Measurements from ENCODE around the gene C1orf226.
A peak's percentile ranks its signal among the peaks of the same experiment; 100 is the strongest.

The C1orf226 gene

GRCh38 chr1:162366149-162366548 lies 15.4 kb upstream of the C1orf226 start:
- DNase-seq (ENCODE audit: low spot score) = no peak

DNA sequence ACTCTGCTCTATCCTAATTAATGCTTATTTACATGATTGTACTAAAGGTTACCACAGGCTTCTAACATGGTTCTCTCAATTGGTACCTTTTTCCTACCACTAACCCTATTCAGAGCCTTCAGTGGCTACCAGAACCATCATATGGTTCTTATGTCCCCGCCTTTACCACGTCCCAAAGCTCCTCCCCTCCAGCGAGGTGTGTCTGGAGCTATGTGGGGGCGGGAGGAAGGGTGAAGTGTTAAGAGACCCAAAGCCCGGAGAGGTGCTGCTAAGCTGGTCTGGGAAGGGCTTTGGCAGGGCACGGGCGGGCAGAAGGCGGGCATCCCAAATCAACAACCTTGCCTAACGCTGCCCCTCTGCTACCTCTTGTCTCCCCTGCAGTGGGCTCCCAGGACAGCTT lies 14.9 kb upstream of the C1orf226 start:
- DNase-seq (ENCODE audit: low spot score) = no peak

DNA sequence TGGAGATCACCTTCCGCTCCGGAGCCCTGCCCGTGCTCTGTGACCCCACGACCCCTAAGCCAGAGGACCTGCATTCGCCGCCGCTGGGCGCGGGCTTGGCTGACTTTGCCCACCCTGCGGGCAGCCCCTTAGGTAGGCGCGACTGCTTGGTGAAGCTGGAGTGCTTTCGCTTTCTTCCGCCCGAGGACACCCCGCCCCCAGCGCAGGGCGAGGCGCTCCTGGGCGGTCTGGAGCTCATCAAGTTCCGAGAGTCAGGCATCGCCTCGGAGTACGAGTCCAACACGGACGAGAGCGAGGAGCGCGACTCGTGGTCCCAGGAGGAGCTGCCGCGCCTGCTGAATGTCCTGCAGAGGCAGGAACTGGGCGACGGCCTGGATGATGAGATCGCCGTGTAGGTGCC lies 14.5 kb upstream of the C1orf226 start:
- peak; percentile 45 for DNase-seq (ENCODE audit: low spot score)

GRCh38 chr1:162367772-162368171 lies 13.8 kb upstream of the C1orf226 start:
- DNase-seq (ENCODE audit: low spot score) = no peak

- no peak for DNase-seq (ENCODE audit: low spot score)
Observed at GRCh38 chr1:162368451-162368850, 13.1 kb upstream of the C1orf226 start.

GRCh38 chr1:162369571-162369970 lies 12.0 kb upstream of the C1orf226 start:
- no peak for DNase-seq (ENCODE audit: low spot score)

- DNase-seq (ENCODE audit: low spot score) = no peak
Observed at GRCh38 chr1:162370161-162370560, 11.4 kb upstream of the C1orf226 start.

DNA sequence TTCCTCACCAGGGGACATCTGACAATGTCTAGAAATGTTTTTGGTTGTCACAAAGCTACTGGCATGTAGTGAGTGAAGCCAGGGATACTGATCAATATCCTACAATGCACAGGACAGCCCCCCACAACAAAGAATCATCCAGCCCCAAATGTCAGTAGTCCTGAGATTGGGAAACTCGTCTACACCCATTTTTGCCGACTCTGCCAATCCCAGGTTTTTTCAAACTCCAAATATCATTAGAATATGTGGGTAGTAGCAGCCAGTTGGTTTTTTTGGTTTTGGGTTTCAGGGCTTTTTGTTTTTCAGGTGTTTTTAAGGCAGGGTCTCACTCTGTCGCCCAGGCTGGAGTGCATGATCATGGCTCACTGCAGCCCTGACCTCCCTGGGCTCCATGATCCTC lies 10.8 kb upstream of the C1orf226 start:
- no peak for DNase-seq (ENCODE audit: low spot score)

- DNase-seq (ENCODE audit: low spot score) = no peak
Observed at GRCh38 chr1:162371611-162372010, 9.9 kb upstream of the C1orf226 start.

DNA sequence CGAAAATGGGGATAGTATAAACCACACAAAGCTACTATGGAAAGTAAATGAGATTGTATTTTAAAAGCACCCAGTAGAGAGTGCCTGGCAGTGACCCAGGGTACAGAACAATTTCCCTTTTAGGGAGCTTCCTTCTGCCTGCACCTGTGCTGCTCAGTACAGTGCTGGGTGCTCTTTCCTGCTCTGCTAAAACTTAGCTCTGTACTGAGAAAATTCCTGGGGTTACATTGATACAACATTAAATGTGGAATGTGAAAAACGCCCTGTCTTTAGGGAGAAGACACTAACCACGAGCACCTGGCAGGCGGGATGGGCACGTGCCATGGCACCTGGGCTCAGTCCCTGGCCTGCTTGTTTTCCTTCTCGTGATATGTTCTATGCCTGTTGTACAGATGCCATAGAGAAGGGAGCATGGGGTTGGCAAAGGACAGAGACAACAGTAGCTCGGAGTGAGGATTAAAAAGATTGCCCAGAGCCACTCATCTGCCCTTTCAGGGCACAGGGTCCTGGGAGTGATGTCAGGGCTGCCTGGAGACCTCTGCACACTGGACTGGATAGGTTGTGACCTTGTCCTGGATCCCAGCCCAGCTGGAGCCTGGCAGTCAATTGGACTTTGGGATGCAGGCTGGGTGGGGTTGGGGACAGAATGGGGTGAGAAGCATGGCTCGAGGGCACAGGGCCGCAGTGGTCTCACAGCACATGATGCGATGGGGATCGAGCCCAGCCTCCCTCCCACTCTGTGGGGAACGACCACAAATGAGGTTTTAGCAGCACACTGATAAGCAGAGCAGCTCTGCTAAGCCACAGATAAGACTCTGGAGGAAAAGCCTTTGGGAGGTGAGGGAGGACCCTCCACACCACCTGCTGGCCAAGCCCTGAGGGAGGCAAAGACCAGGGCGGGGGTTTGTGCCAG lies 9.1 kb upstream of the C1orf226 start:
- DNase-seq (ENCODE audit: low spot score) = no peak

GRCh38 chr1:162373072-162373427 lies 8.5 kb upstream of the C1orf226 start:
- no peak for DNase-seq (ENCODE audit: low spot score)

GRCh38 chr1:162373541-162374260 lies 7.8 kb upstream of the C1orf226 start:
- no peak for DNase-seq (ENCODE audit: low spot score)

DNA sequence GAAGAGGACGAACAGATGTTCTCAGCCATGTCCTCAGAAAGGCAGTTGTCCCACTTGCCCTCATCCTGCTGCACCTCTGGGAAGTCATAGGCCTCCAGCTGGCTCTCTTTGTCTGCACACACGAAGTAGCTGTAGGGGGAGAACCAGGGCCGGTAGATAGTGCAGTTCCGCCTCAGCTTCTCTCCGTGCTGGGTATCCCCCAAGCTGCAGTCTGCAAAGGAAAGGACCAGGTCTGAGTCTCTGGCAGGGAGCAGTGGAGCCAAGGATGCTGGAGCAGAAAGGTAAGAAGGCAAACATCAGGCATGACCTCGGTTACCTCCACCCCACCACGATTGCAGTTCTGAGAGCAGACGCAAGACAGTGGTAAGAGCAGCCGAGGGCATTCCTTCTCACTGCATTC lies 7.1 kb upstream of the C1orf226 start:
- DNase-seq (ENCODE audit: low spot score) = no peak

DNA sequence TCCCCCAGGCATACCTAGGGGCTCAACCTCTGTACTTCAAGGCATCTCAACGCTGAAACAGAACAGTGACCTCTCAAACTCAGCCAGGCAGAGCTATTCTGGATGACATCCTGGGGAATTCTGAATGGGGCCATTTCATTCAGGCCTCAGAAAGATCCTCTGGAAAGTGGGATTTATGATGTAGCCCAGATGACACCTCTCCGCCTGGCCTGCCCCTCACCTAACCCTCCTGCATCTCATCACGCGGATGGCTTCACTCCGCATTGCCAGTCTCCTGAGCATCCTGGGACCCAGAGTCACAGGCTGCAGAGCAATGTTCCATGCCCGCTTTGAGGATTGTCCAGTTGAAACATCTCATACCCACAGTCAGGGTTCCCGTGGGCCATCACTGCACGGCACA lies 6.1 kb upstream of the C1orf226 start:
- no peak for DNase-seq (ENCODE audit: low spot score)

DNA sequence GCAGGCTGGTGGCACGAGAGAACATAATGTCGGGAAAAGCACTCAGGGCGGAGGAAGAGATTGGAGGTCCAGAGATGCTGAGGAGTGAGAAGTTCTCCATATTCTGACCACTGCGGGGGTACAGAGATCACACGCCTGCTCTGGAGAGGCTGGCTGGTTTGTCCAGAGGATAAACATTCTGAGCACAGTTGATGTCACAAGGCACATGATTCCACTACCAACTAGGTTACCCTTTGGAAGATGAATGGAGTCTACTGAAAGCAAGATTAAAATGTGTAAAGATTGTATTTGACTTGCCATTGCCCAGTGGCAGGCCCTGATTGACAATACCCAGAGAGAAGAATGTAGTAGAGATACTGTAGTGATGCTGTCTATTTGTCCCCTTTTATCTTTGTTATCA lies 4.8 kb upstream of the C1orf226 start, which contains the start of gene SPATA46:
SPATA46 (minus strand) TSS at position 164 of the 400 bp plus-strand sequence; CDS start at position 100, 64 bp downstream.
- DNase-seq (ENCODE audit: low spot score) = no peak

DNA sequence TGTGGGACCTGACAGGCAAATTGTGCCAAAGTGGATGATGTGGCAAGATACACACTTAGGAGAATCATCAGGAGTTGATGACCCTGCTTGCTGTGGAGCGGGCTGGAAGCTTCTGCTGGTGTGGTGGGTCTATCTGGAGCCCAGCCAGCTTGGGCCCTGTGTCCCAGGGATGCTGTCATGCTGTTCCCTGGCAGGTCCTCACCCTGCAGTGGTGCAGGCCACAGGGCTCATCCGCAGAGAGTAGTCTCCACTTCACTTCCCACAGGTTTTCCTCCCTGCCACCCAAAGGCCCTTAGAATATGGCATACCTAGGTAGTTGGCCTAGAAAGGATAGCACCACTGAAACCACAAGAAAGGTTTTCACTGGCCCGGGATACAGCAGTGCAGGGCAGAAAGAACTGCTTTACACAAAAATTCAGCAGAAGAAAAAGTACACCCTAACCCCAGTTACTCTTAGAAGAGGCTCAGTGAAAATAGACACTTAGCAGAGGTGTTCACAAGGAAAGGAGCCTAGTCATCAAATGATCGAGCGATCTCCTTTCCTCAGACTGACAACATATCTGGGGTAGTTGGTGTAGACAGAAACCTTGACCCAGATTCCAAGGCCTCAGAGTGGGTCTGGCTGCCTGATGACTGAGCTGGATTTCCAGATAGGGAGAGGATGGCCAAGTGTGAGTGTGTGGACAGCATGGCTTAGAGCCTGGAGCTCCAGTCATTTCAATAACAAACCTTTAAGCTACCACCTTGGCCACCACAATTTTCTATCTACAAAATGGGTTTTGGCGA lies 1.3 kb upstream of the C1orf226 start:
- DNase-seq (ENCODE audit: low spot score) = no peak

DNA sequence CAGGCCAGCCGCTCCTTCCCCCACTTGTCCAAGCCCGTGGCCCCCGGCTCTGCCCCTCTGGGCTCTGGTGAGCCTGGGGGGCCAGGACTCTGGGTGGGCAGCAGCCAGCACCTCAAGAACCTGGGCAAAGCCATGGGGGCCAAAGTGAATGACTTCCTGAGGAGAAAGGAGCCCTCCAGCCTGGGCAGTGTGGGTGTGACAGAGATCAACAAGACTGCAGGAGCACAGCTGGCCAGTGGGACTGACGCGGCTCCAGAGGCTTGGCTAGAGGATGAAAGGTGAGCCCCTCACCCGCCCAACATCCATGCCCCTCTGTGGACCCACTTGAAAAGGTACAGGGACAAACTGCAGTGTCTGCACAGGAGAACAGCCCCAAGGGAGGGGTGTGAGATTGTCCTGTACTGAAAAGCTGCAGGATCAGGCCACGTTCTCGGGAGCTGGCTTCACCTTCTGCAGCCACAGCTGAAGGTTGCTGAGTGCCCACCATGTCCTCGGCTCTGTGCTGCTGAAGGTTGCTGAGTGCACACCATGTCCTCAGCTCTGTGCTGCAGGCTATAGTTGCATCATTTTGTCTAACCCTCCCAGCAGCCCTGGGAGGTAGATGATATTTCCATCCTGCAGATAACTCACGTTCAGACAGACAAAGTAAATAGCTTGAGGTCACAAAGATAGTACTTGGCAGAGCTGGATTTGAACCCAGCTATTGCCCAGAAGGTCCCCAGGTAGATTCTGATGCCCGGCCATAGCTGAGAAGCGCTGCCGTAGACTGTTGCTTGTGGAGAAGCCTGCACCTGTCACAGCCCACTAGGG lies 618 bp downstream of the C1orf226 start:
- DNase-seq (ENCODE audit: low spot score) = no peak

DNA sequence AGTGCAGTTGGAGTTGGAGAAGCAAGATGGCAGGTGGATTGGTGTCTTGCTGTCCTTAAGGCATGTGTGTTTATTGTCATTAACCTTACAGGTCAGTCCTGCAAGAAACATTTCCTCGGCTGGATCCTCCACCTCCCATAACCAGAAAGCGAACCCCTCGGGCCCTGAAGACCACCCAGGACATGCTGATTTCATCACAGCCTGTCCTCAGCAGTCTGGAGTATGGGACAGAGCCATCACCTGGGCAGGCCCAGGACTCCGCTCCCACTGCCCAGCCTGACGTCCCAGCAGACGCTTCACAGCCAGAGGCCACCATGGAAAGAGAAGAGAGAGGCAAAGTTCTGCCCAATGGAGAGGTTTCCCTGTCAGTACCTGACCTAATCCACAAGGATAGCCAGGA lies 1.6 kb downstream of the C1orf226 start:
- no peak for DNase-seq (ENCODE audit: low spot score)

DNA sequence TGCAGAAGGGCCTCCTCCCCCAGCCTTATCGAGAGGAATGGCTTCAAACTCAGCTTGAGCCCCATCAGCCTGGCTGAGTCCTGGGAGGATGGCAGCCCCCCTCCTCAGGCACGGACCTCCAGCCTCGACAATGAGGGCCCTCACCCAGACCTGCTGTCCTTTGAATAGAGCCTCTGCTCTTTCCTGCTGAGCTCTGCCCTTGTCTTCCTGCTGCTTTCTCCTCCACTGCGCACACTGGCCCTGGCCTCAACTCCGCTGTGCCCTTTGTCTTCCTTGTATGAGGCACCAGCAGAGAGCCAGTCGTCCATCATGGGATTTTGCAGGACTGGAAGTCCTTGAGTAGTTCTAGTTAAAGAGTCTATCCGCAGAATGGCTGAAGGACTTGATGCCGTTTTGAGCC lies 2.0 kb downstream of the C1orf226 start:
- no peak for DNase-seq (ENCODE audit: low spot score)

- DNase-seq (ENCODE audit: low spot score) = no peak
Observed at GRCh38 chr1:162384116-162384515, 2.6 kb downstream of the C1orf226 start.

- DNase-seq (ENCODE audit: low spot score) = no peak
Observed at GRCh38 chr1:162384601-162385279, 3.2 kb downstream of the C1orf226 start.

All from AG20443 (cell line).